HUES64 (cell line): Measurements from ENCODE around the gene P2RY4.
"Not testable (repeated sequence)": the region's sequence is repeated elsewhere in the genome, so short reads cannot be mapped to it uniquely, and the experiment has no call there.

Experiments
- H3K27ac ChIP-seq: 2 replicates; pipeline ENCODE4 v1.7.0; 2013; ENCODE audit warnings: low read depth, low read length, inconsistent platforms
- H3K27me3 ChIP-seq: 2 replicates; pipeline ENCODE4 v1.6.1; 2013; ENCODE audit warnings: mild to moderate bottlenecking, low read length; ENCODE audit not compliant: insufficient read depth
- H3K36me3 ChIP-seq: 2 replicates; pipeline ENCODE4 v1.6.1; 2013; ENCODE audit warnings: mild to moderate bottlenecking, low read length; ENCODE audit not compliant: insufficient read depth
- H3K4me1 ChIP-seq: 2 replicates; pipeline ENCODE4 v1.6.1; 2013; ENCODE audit warnings: mild to moderate bottlenecking, low read length, moderate library complexity; ENCODE audit not compliant: insufficient read depth
- H3K4me3 ChIP-seq: 2 replicates; pipeline ENCODE4 v1.5.1; 2013; ENCODE audit warnings: mild to moderate bottlenecking, low read length, moderate library complexity
- H3K9ac ChIP-seq: 2 replicates; pipeline ENCODE4 v1.6.1; 2013; ENCODE audit warnings: mild to moderate bottlenecking, low read depth, low read length
- H3K9me3 ChIP-seq: 2 replicates; pipeline ENCODE4 v1.6.1; 2013; ENCODE audit warnings: low read depth, low read length; ENCODE audit not compliant: insufficient read depth
- WGBS: fragments of 150-250, 120-280 bp; methylation state at CpG from one replicate; pipeline ENCODE4 v1.1.7; 2013; ENCODE audit warnings: missing lambda C conversion rate; 5-methylcytosine and 5-hydroxymethylcytosine counted together

The P2RY4 gene

DNA sequence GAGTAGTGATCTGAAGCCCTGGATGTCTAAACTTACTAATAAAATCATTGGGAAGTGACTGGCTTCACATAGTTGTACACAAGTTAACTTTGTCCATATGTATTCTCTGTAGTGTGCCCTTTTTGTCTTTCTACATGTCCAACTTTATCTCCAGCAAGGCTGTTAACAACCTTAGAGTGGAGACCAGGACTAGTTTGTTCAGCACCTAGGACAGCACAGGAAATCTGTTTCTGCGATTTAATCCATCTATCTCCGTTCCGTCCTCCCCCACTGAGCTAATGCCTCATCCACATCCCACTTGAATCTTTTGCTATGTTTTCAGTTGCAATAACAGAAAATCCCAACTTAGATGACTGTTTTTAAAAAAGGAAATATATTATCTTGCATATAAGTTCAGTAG, 4.8 kb upstream of the P2RY4 start:
- WGBS = 49% methylated on average over 3 of the region's 3 CpGs
- H3K9me3 ChIP-seq = no peaks in the 10 kb centered on the region

DNA sequence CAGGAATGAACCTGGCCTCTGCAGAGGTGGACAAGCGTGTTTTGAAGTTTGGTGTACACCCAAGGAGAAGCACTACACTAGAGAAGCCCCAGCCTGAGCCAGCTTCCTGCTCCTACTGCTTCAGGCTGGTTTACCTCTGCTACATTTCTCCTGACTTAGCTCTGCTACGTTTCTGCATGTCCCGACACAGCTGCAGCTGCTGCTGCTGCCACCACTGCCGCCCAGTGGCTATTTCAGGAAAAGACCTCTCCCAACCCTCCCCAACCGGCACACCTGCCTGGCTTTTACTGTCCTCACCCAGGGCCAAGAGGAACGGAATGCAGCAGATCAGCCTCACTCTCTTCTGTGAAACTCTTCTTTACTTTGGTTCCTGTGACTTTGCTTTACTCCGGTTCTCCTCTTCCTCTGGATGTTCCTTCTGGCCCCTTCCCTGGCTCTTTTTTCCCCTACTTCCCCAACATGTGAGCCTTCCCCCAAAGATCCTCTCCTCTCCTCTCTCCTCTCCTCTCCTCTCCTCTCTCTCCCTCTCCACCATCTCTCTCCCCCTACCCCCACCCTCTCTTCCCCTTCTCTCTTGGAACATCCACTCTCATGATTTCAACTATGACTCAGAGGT, 3.1 kb upstream of the P2RY4 start:
- Histone ChIP-seq H3K9ac (0 out of 2 replicates have a peak overlapping the region, but pooled peaks have one; percentile 21), H3K27me3 (no peaks in the 10 kb centered on the region), H3K9me3 (no peaks in the 10 kb centered on the region), H3K4me3 (no peak overlapping the region), H3K36me3 (no peaks in the 10 kb centered on the region), H3K27ac (no peak overlapping the region), H3K4me1 (no peaks in the 10 kb centered on the region)
- 12% methylated on average over 7 of the region's 7 CpGs for WGBS

More for the DNA sequence above, 4.8 kb upstream of the P2RY4 start:
- Histone ChIP-seq H3K27me3 (no peaks in the 10 kb centered on the region), H3K27ac (no peak overlapping the region), H3K4me1 (no peaks in the 10 kb centered on the region), H3K9ac (no peak overlapping the region), H3K4me3 (no peak overlapping the region), H3K36me3 (no peaks in the 10 kb centered on the region)

DNA sequence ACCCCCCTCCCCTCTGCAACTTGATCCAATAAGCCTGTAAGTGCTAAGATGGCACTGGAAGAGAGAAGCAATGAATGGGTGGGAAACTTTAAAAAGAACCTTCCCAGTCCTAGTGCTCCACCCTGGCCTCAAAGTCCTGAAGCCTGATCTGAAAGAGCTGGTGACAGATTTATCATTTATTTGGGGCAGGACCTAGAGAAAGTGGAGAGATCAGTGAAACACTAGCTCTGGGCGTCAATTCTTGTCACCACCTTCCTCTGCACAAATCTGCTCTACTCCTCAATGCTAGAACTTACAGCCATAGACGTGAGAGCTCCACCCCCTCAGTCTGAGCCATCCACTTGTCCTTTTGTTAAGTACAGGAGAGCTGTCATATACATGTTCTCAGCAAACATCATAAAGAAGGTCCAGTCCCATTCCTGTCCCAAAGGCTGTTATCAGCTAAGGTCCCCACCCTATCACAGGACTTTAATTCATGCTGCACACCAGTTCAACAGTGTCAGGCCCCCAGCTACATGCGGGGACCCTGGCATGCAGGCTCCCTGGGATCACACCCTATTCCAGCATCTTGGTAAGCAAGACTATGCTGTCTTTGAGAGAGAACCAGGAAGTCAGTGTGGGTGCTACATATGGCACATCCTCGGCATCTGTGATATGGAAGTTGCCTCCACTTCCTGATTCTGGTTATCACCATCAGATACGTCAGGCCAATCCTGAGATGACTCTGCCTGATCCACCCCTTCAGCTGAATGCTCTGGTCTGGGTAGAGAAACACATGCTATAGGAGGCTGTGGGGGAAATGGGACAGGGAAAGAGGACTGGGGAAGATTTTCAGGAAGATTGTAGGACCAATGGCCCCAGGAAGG, 2.3 kb downstream of the P2RY4 start:
- H3K4me1 ChIP-seq = no peaks in the 10 kb centered on the region
- H3K9ac ChIP-seq = no peak overlapping the region
- no peaks in the 10 kb centered on the region for H3K36me3 ChIP-seq
- no peaks in the 10 kb centered on the region for H3K9me3 ChIP-seq
- 86% methylated on average over 5 of the region's 5 CpGs for WGBS
- no peak overlapping the region for H3K27ac ChIP-seq
- no peak overlapping the region for H3K4me3 ChIP-seq
- no peaks in the 10 kb centered on the region for H3K27me3 ChIP-seq

GRCh38 chrX:70255452-70255851, 4.6 kb downstream of the P2RY4 start:
- Histone ChIP-seq H3K27ac (no peak overlapping the region), H3K9ac (no peak overlapping the region), H3K4me3 (no peak overlapping the region), H3K27me3 (no peaks in the 10 kb centered on the region), H3K9me3 (no peaks in the 10 kb centered on the region), H3K36me3 (no peaks in the 10 kb centered on the region), H3K4me1 (no peaks in the 10 kb centered on the region)
- 100% methylated on average over 2 of the region's 2 CpGs for whole genome bisulfite sequencing

DNA sequence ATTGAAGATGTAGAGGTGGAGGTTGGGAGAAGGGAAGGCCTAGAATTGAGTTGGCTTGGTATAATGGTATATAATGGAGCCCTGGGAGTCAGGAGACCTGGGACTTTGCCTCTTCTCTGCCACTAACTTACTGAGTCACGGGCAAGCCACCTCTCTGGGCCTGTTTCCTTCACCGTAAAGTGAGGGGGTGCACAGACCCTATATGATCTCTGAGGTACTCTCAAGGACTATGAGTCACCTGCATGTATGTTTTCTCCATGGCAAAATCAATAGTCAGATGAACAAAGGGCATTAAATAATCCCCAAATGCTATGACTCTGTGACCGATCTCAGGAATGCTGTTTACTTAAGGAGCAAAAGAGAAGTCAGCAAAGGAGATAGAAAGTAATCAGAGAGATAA, 5.1 kb downstream of the P2RY4 start:
- H3K27me3 ChIP-seq = no peaks in the 10 kb centered on the region
- H3K4me3 ChIP-seq = no peak overlapping the region
- H3K9ac ChIP-seq = no peak overlapping the region
- WGBS = 90% methylated on average over 3 of the region's 3 CpGs
- H3K9me3 ChIP-seq = no peaks in the 10 kb centered on the region
- H3K36me3 ChIP-seq = no peaks in the 10 kb centered on the region
- no peaks in the 10 kb centered on the region for H3K4me1 ChIP-seq
- H3K27ac ChIP-seq = no peak overlapping the region

DNA sequence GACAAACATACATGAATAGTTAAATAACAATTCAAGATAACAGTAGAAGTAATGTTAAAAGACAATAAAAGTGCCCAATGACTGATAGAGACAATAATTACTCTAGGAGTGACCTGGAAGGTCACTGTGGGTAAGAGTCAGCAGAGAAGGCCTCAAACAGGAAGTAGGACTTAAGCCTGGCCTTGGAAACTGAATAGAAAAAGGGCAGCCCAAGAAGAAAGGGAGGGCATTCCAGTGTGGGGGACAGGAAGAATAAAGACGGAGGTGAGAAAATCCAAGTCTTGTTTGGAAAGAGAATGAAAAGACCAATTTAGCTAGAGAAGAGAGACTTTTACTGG, 6.0 kb downstream of the P2RY4 start:
- no peak overlapping the region for H3K27ac ChIP-seq
- WGBS = 77% methylated on average over 1 of the region's 1 CpG

DNA sequence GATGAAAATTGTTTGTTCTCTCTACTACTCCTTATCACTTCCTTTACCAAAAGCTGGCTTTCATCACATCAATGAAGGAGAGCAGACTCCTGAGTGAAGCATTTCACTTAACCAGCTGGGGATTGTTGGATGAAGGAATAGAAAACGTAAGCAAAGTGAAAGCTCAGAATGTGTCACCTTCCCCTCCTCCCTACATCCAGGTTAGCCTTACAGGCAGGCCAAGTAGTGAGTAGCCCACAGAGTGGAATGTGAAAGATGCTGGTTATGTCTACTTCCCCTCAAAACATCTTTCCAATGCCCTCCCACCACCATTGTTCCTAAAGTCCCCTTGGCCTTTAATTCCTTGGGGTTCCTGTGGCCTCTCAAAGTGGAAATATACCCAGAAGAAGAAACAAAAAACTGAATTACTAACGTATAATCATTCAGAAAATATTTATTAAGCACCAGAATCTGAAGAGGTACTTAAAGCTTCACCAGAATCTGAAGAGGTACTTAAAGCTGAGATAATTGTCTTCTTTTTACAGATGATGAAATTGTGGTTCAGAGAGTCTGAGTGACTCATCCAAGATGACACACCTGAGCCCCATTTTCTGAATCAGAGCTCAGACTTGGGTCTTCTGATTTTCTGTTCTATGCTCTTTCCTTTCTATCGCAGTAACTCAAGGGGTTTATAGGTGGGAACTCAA, 6.5 kb downstream of the P2RY4 start:
- Histone ChIP-seq H3K4me3 (no peak overlapping the region), H3K4me1 (no peaks in the 10 kb centered on the region), H3K27ac (no peak overlapping the region), H3K9me3 (no peaks in the 10 kb centered on the region), H3K9ac (no peak overlapping the region), H3K36me3 (no peaks in the 10 kb centered on the region), H3K27me3 (no peaks in the 10 kb centered on the region)
- no CpG with 5 or more reads among the region's 3 CpGs for WGBS

More for the DNA sequence above, 6.0 kb downstream of the P2RY4 start:
- H3K36me3 ChIP-seq = no peaks in the 10 kb centered on the region
- H3K9ac ChIP-seq = no peak overlapping the region
- no peaks in the 10 kb centered on the region for H3K4me1 ChIP-seq
- H3K4me3 ChIP-seq = no peak overlapping the region
- no peaks in the 10 kb centered on the region for H3K9me3 ChIP-seq
- H3K27me3 ChIP-seq = no peaks in the 10 kb centered on the region

DNA sequence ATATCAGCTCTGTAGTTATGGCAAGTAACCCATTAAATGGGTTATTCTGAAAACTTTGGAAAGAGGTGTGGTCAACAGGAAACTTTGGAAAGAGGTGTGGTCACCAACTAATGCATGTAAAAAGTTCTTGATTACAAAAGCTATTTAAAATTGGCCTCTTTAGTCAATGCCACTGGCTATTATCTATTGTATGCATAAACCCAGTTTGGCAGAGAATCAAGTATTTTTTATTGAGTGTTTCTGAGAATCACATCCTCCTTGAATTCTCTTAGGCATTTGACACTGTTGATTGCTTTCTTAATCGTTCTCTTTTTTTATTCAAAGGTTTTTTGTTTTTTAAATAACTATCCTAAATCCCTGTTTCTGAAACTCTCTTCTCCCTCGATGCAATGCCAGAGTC, 7.5 kb downstream of the P2RY4 start:
- Histone ChIP-seq H3K9ac (no peak overlapping the region), H3K27me3 (no peaks in the 10 kb centered on the region), H3K4me1 (no peaks in the 10 kb centered on the region), H3K36me3 (no peaks in the 10 kb centered on the region), H3K27ac (no peak overlapping the region), H3K4me3 (no peak overlapping the region), H3K9me3 (no peaks in the 10 kb centered on the region)
- 91% methylated on average over 1 of the region's 2 CpGs for whole genome bisulfite sequencing

DNA sequence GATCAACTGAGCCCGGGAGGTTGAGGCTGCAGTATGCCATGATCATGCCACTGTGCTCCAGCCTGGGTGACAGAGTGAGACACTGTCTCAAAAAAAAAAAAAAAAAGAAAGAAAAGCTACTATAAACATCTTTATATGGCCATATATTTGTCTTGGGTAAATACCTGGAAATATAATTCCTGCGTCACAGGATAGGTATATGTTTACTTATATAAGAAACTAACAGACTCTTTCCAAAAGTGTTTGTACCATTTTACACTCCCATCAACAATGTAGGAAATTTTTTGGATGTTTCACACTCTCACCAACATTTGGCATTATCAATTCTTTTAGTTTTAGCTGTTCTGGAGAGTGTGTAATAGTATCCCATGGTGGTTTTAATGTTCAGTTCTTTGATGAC, 12.8 kb downstream of the P2RY4 start:
- H3K36me3 ChIP-seq = no peaks in the 10 kb centered on the region
- H3K27ac ChIP-seq = no peak overlapping the region
- H3K9me3 ChIP-seq = no peaks in the 10 kb centered on the region
- no peak overlapping the region for H3K9ac ChIP-seq
- no peak overlapping the region for H3K4me3 ChIP-seq
- no peaks in the 10 kb centered on the region for H3K4me1 ChIP-seq
- WGBS = 63% methylated on average over 1 of the region's 2 CpGs
- no peaks in the 10 kb centered on the region for H3K27me3 ChIP-seq

- Histone ChIP-seq H3K9ac (no peak overlapping the region), H3K9me3 (no peaks in the 10 kb centered on the region), H3K4me1 (no peaks in the 10 kb centered on the region), H3K4me3 (no peak overlapping the region), H3K27me3 (no peaks in the 10 kb centered on the region), H3K27ac (no peak overlapping the region), H3K36me3 (no peaks in the 10 kb centered on the region)
- 88% methylated on average over 4 of the region's 6 CpGs for WGBS
Measured at GRCh38 chrX:70244881-70245280, 15.1 kb downstream of the P2RY4 start.

GRCh38 chrX:70243601-70244000, 16.4 kb downstream of the P2RY4 start:
- not testable (repeated sequence) for H3K27me3 ChIP-seq, H3K9ac ChIP-seq, H3K36me3 ChIP-seq, H3K4me3 ChIP-seq, H3K27ac ChIP-seq, H3K4me1 ChIP-seq, H3K9me3 ChIP-seq
- 86% methylated on average over 5 of the region's 5 CpGs for WGBS
